Endothelial cell of umbilical vein (primary cell): ENCODE measurements around the gene PAQR6. TPM values are rescaled to one million over a fixed set of nuclear protein-coding genes. Genes with fewer than 3 reads are reported as not detected.
A peak's percentile ranks its signal among the peaks of the same experiment; 100 is the strongest.

ENCODE experiments used
- BruUV-seq: library from RNA; stranded (reverse); fragments of 400-500 nt; replicated peaks from 2 replicates; lab custom pipeline; 2021; lab: Mats Ljungman, UMichigan
- CTCF ChIA-PET: fragments of 300-600, 350-600 bp; sonication (Branson Sonifier 250); formaldehyde crosslinking; loops from one replicate; lab custom pipeline; 2021; ENCODE audit warnings: antibody characterized with exemption, inconsistent platforms; lab: Charles Lee
- POLR2A ChIA-PET: fragments of 300-600, 350-600 bp; sonication (Branson Sonifier 250); formaldehyde crosslinking; loops from one replicate; lab custom pipeline; 2021; ENCODE audit warnings: antibody characterized with exemption, inconsistent platforms; lab: Charles Lee
- DNase-seq: peaks from one replicate; pipeline ENCODE4 v3.0.0-alpha.2; 2011; ENCODE audit warnings: low read depth, low spot score
- FAIRE-seq: peaks from 2 replicates; lab custom pipeline; 2011; peaks lifted over from hg19 to GRCh38; lab: Jason Lieb, UNC
- H2AFZ ChIP-seq: 2 replicates; pipeline ENCODE4 v1.6.0; 2012; ENCODE audit warnings: low read depth, low read length, control low read depth, inconsistent platforms
- H3K27ac ChIP-seq: 2 replicates; pipeline ENCODE4 v1.5.1; 2011; ENCODE audit warnings: low read depth, mild to moderate bottlenecking, control low read depth, low read length, moderate library complexity; ENCODE audit not compliant: insufficient read depth
- H3K27me3 ChIP-seq, 2 experiments: 2 replicates each; pipeline versions ENCODE4 v1.6.0 to v1.6.1; 2011; ENCODE audit warnings: low read length in 2 of 2, mixed read lengths in 1 of 2; ENCODE audit not compliant: control insufficient read depth in 2 of 2, insufficient read depth in 2 of 2
- H3K36me3 ChIP-seq, 2 experiments: 2 replicates in 1 of 2; 3 replicates in 1 of 2; pipeline ENCODE4 v1.5.1; 2011; ENCODE audit warnings: low read length in 2 of 2, mild to moderate bottlenecking in 1 of 2, moderate library complexity in 1 of 2; ENCODE audit not compliant: control insufficient read depth in 2 of 2, insufficient read depth in 2 of 2; ENCODE audit errors: extremely low read depth in 1 of 2
- H3K4me1 ChIP-seq: 3 replicates; pipeline ENCODE4 v1.5.1; 2011; ENCODE audit warnings: mild to moderate bottlenecking, low read length; ENCODE audit not compliant: control insufficient read depth, insufficient read depth; ENCODE audit errors: extremely low read depth
- H3K4me2 ChIP-seq: 2 replicates; pipeline ENCODE4 v1.6.1; 2011; ENCODE audit warnings: low read length, control low read depth, mixed read lengths; ENCODE audit not compliant: insufficient read depth
- H3K4me3 ChIP-seq, 3 experiments: fragments of 200-600 bp in 1 of 3; sonication (generic), shearing (Covaris generic) in 1 of 3; replicated peaks in 1 of 3; 2 replicates each; pipeline ENCODE4 v1.5.1; 2011 to 2016; ENCODE audit warnings: control low read depth in 3 of 3, low read length in 3 of 3, mild to moderate bottlenecking in 2 of 3, inconsistent platforms in 1 of 3, low read depth in 1 of 3, moderate library complexity in 1 of 3; ENCODE audit not compliant: insufficient read depth in 1 of 3
- H3K79me2 ChIP-seq: 2 replicates; pipeline ENCODE4 v1.6.0; 2012; ENCODE audit warnings: low read length, inconsistent platforms; ENCODE audit not compliant: control insufficient read depth, insufficient read depth
- H3K9ac ChIP-seq: replicated peaks from 2 replicates; pipeline ENCODE3; 2011; ENCODE audit warnings: low read length, control low read depth; ENCODE audit not compliant: insufficient read depth; ENCODE audit errors: extremely low read depth
- H3K9me1 ChIP-seq: replicated peaks from 3 replicates; pipeline ENCODE4 v1.6.0; 2011; ENCODE audit warnings: mild to moderate bottlenecking, low read length; ENCODE audit not compliant: control insufficient read depth, insufficient read depth; ENCODE audit errors: extremely low read depth
- H3K9me3 ChIP-seq: replicated peaks from 2 replicates; pipeline ENCODE4 v1.5.1; 2012; ENCODE audit warnings: low read length, inconsistent platforms; ENCODE audit not compliant: control insufficient read depth, insufficient read depth
- H4K20me1 ChIP-seq: replicated peaks from 2 replicates; pipeline ENCODE3; 2011; ENCODE audit warnings: mild to moderate bottlenecking, low read length; ENCODE audit not compliant: control insufficient read depth, insufficient read depth; ENCODE audit errors: extremely low read depth
- EZH2 ChIP-seq: IDR thresholded peaks from 2 replicates; pipeline ENCODE4 v1.6.1; 2012; ENCODE audit warnings: borderline replicate concordance, low read depth, mild to moderate bottlenecking, moderate library complexity, low read length, inconsistent platforms; ENCODE audit not compliant: severe bottlenecking
- FOS ChIP-seq: IDR thresholded peaks from 2 replicates; pipeline ENCODE4 v1.6.1; 2011; ENCODE audit warnings: mild to moderate bottlenecking, low read length, moderate library complexity, borderline replicate concordance; ENCODE audit not compliant: insufficient read depth
- GATA2 ChIP-seq: IDR thresholded peaks from 2 replicates; pipeline ENCODE4 v1.7.0; 2011; ENCODE audit warnings: low read depth, mild to moderate bottlenecking, moderate library complexity, mixed read lengths, low read length; ENCODE audit not compliant: insufficient read length, insufficient read depth
- JUN ChIP-seq: IDR thresholded peaks from 2 replicates; pipeline ENCODE4 v1.6.1; 2011; ENCODE audit warnings: borderline replicate concordance, low read depth; ENCODE audit not compliant: insufficient read length, insufficient read depth
- MYC ChIP-seq: IDR thresholded peaks from one replicate; pipeline ENCODE4 v1.6.1; 2011; ENCODE audit warnings: mild to moderate bottlenecking, low read depth, low read length
- POLR2A ChIP-seq: IDR thresholded peaks from 2 replicates; pipeline ENCODE4 v1.6.1; 2012; ENCODE audit warnings: low read depth, mild to moderate bottlenecking, control low read depth, low read length
- POLR2AphosphoS5 ChIP-seq: IDR thresholded peaks from 2 replicates; pipeline ENCODE4 v1.6.1; 2012; ENCODE audit warnings: low read depth, mild to moderate bottlenecking, control low read depth, low read length, moderate library complexity; ENCODE audit not compliant: insufficient read depth
- dilution Hi-C: fragments of 300-500 bp; cut with MboI; formaldehyde crosslinking; loops from one replicate; pipeline ENCODE4 v1.15.0; 2019; ENCODE audit warnings: low sequenced_read_pairs; ENCODE audit not compliant: extremely low pct_ligation_motif_present
- intact Hi-C: fragments of 100-400 bp; cut with micrococcal nuclease; formaldehyde crosslinking; loops from one replicate; pipeline ENCODE4 v1.10.0; 2022
- polyA plus RNA-seq, 4 experiments: library from polyadenylated mRNA; depleted of rRNA in 3 of 4; stranded (reverse) in 3 of 4; unstranded in 1 of 4; fragments of >200 nt; gene quantifications; 2 replicates each; pipeline versions ENCODE4 v1.2.1 to v1.2.3, GENCODE V29; 2011 to 2012; ENCODE audit warnings: missing spikeins in 1 of 4
- total RNA-seq: library from RNA; stranded (reverse); gene quantifications from 2 replicates; pipeline ENCODE4 v1.2.3, GENCODE V29; 2021
- TF ChIP-seq, protein P1 (sequence below), 2 donors: IDR thresholded peaks; 1 replicate in 1 of 2; 2 replicates in 1 of 2; pipeline ENCODE4 v1.5.1; 2011; ENCODE audit warnings: low read length in 2 of 2, mild to moderate bottlenecking in 2 of 2, moderate library complexity in 2 of 2, control low read depth in 1 of 2, inconsistent platforms in 1 of 2, low read depth in 1 of 2; ENCODE audit not compliant: insufficient read depth in 1 of 2; ENCODE audit errors: extremely low read depth in 1 of 2
- TF ChIP-seq, protein P2 (sequence below): IDR thresholded peaks from 2 replicates; pipeline ENCODE4 v1.6.1; 2011; ENCODE audit not compliant: insufficient read depth, insufficient read length

PAQR6 gene
- total and polyA plus RNA-seq, 2 donors (not counting 3 experiments of a cell fraction or from before 2014, with no cell fraction given), result 1.6 to 2.2 TPM

DNA sequence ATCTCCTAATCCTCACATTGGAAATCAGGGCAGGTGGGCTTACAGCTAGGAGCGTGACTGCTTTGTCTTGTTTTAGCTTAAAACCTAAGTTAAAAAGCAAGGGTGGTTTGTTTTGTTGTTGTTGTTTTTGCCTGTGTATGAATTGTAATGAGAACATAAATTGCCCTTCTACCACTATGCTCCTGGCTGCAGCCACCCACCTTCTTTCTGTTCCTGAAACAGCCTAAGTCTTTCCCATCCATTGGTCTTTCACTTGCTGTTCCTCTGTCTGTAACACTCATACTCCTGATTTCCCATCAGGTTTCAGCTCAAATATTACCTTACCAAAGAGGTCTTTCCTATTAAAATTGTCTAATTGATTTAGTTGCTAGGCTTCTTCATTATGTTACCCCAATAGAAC, 35.7 kb upstream of the PAQR6 start:
- H3K79me2 ChIP-seq, result peaks cover 40% of the 10 kb centered on the region
- no peak for FAIRE-seq
- H3K36me3 ChIP-seq, result peaks cover 3 to 4% of the 10 kb centered on the region in 2 experiments
- H3K27me3 ChIP-seq, result no peaks in the 10 kb centered on the region
- peak overlapping the region; percentile 84 for H3K4me2 ChIP-seq
- H3K27ac ChIP-seq, result peak overlapping the region; percentile 69
- no peak for DNase-seq
- dilution Hi-C loops (no loop called here), intact Hi-C loops (loop anchor here (1.0 kb wide), 1 partner anchor 8 kb away; no protein-coding TSS in a partner anchor)
- BruUV-seq, result no TSS peak
- H3K4me3 ChIP-seq, result peak overlapping the region; percentile 65 to 95 (median 90)
- CTCF ChIA-PET, result interaction anchor here (0.8 to 3.2 kb wide), 7 partner anchors 11 to 187 kb away, joined by 3 to 10 read pairs (median 5); partner anchors contain the start of gene GLMP
- H2AFZ ChIP-seq, result peak overlapping the region; percentile 85
- H3K9me1 ChIP-seq, result no peaks in the 10 kb centered on the region
- no peaks in the 10 kb centered on the region for H3K9me3 ChIP-seq
- TF ChIP-seq, protein P1, sequence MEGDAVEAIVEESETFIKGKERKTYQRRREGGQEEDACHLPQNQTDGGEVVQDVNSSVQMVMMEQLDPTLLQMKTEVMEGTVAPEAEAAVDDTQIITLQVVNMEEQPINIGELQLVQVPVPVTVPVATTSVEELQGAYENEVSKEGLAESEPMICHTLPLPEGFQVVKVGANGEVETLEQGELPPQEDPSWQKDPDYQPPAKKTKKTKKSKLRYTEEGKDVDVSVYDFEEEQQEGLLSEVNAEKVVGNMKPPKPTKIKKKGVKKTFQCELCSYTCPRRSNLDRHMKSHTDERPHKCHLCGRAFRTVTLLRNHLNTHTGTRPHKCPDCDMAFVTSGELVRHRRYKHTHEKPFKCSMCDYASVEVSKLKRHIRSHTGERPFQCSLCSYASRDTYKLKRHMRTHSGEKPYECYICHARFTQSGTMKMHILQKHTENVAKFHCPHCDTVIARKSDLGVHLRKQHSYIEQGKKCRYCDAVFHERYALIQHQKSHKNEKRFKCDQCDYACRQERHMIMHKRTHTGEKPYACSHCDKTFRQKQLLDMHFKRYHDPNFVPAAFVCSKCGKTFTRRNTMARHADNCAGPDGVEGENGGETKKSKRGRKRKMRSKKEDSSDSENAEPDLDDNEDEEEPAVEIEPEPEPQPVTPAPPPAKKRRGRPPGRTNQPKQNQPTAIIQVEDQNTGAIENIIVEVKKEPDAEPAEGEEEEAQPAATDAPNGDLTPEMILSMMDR (IDR thresholded peaks at IDR 0.05; ENCODE audit: extremely low read depth in 1 of 2, insufficient read depth in 1 of 2, low read depth in 1 of 2, low read length in 2 of 2), result no peak
- TF ChIP-seq EZH2 (no peak), JUN (no peak), POLR2AphosphoS5 (no peak), FOS (no peak), MYC (no peak), POLR2A (no peak), GATA2 (no peak)
- TF ChIP-seq, protein P2, sequence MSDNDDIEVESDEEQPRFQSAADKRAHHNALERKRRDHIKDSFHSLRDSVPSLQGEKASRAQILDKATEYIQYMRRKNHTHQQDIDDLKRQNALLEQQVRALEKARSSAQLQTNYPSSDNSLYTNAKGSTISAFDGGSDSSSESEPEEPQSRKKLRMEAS, result no peak
- peaks cover 2% of the 10 kb centered on the region for H4K20me1 ChIP-seq
- H3K9ac ChIP-seq, result peak overlapping the region; percentile 93
- POLR2A ChIA-PET, result interaction anchor here (0.5 to 1.3 kb wide), 3 partner anchors 10 to 34 kb away, joined by 3 to 4 read pairs (median 3); partner anchors contain the start of gene GLMP
- peaks cover 14% of the 10 kb centered on the region for H3K4me1 ChIP-seq
